ENCODE data around the gene ACKR3.

The ACKR3 gene

DNA sequence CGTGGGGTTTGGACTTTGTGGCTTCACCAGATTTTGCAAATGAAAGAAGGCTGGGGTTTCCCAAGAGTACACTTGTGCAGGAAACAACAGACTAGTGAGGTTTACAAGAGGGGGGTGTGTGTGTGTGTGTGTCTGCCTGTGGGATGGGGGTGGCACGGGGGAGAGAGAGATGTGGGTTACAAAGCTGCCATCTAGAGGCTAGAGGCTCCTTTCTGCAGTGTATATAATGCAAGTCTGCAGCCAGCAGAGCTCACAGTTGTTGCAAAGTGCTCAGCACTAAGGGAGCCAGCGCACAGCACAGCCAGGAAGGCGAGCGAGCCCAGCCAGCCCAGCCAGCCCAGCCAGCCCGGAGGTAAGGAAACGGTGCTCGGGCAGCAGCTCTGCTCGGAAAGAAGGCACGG is at the start of gene ACKR3:
ACKR3 (plus strand) TSS at position 253 of the 401 bp plus-strand sequence. CDS start 10,641 bp downstream, outside the sequence.
- peak; percentile 30 for DNase-seq

DNA sequence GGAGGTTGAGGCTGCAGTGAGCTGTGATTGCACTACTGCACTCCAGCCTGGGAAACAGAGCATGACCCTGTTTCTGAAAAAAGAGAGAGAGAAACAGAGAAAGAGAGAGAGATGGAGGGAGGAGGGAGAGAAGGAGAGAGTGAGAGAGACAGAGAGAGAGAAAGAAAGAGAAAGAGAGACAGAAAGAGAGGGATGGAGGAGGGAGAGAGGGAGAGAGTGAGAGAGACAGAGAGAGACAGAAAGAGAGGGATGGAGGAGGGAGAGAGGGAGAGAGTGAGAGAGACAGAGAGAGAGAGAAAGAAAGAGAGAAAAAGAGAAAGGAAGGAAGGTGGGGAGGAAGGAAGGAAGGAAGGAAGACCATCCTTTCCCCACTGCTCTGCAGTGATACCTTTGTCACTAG is 48.1 kb upstream of the ACKR3 start:
- DNase-seq = no peak

DNA sequence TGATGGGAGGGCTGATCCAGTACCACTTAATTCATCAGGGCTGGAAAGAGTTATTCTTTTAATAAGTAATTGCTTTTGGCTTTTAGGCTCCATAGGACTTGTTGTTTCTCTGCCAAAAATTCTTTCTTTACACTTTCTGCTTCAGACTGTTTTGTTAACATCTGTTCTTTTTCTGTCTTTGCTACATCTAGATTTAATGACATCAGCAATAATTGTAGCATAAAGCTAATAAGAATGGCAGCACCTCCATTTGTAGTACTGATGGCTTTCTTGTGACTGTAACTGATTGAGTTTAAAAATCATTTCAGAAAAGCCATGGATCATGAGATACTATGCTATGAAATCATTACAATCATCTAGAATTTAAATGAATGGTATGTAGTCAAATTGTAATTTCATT is 46.4 kb upstream of the ACKR3 start:
- DNase-seq = no peak

DNA sequence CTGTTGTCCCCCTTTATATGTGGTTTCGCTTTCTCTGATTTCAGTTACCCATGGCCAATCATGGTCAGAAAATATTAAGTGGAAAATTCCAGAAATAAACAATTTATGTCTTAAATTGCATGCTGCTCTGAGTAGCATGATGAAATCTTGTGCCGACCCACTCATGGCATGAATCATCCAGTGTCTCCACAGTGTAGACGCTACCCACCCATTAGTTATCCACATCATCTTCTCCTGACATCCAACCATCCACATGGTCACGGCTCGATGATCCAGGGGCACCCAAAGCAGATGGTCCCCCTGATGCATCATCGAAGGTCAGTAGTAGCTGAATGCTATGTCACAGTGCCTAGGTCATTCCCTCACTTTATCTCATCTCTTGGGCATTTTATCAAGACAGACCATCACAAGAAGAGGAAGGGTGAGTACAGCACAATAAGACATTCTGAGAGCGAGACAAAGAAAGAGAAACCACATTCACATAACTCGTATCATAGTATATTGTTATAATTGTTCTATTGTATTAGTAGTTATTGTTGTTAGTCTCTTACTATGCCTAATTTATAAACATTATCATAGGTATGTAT is 44.1 kb upstream of the ACKR3 start:
- DNase-seq = no peak

DNA sequence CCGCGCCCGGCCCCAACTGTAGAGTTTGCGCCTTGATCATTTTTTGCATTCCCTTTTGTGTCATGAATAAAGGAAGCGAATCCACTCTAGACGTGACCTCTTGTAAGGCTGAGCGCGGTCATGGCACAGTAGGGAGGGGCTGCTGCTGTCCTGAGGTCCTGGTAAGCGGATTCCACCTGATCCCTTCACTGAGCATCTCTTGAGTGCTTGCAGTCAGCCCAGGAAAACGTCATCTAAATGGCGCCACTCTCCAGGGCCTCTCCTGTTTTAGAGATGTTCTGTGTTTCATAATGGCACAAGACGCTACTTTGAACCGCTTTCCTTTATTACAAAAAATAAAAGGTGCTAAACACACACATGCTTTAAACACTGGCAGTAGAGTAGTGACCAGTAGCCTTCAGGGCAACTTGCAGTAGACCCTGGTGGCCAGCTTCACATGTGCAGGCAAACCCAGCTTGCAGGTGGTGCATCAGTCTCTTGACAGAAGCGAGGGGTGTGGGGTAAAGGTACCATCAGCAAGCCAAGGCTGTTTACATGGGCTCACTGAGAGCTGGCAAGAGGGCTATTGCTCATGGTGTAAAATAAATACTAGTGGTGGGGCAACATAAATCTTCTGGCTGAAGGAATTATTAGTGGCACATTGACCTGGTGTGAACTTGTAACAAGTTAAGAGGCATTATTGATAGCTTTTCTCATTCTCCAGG is 43.0 kb upstream of the ACKR3 start:
- DNase-seq = no peak

DNA sequence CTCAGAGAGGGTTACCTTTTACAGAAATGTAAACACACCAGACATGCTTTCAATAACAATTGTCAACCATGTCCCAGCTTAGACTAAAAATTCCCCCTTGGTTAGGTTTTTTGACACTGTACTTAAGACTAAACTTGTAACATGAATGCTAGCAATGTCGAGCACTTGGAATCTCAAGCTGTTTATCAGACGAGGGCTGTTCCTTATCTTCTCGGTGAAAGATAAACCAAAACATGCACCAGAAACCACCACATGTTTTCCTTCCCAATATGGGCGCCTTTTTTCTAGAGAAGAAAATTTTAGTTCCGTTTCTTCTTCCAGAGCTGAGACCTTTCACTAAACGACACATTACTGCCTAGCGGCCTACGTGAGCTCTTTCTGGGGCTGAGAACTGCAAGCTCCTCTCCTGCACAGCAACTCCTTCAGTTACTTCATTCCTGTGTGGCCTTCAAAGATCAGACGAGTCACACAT is 42.4 kb upstream of the ACKR3 start:
- no peak for DNase-seq

DNA sequence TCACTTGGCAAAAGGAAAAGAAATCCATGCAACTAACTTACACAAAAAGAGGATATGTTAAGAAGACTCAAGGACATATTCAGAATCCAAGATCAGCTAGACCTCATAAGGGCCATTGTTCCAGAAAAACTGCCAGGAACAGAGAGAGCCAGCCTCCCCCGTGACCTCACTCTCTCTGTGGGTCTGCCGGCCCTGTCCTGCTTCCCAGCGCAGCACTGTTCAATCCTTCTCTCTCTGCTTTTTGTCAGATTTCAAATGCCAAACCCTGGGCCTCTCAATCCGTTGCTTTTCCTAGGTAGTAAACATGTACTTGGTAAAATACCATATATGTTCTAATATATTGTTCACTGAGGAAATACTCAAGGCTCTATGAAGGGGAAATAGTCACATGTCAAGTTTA is 40.0 kb upstream of the ACKR3 start:
- DNase-seq = no peak

DNA sequence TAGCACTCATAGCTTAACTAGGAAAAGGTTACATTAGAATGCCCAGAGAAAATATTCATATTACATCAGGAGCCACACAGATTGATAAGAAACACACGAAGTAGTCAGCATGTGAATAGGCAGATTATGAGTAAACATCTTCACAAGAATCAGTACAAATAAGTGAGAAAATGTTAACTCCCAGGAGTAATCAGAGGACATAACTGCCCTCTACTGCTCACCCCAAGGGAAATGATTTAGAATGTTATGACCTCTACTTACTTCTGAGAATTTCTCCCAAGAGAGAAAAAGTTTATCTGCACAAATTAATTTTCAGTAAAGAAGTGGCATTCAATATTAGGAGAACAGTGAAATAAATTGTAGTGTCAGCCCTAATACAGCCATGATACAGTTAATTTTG is 39.1 kb upstream of the ACKR3 start:
- no peak for DNase-seq

DNA sequence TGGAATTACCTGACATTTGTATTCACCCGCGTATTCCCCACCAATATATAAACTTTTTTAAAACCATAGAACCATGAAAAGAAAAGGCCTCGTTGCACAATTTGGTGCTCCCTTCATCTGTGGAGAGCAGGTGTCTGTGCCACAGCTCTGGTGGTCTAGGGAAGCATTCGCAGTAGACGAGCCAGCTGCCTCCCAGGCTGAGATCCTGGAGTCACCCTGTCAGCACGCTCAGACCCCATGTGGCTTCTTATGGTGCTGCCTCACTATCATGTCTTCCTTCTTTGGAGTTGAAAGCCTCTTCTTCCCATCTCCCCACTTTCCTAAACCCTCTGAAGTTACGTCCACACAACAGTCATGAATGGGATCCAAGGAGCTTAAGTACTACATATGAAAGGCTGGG is 38.4 kb upstream of the ACKR3 start:
- DNase-seq = no peak

DNA sequence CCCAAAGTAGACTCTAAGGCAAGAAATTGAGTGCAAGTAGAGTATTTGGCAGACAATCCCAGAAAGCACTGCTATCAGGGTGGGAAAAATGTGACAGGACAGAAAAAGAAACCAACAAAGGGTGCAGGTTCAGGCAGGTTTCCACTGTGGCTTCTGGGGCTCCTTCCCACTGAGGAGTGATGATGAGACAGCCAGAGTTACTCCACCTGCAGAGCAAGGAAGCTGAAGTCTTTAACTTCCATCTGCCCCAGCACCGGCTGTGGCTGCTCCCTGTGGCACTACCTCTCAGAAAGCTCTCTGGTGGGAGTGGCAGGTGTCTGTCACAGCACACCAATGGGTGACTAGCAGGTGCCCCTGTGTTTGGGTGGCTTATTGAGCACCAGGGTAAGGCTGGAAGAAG is 37.6 kb upstream of the ACKR3 start:
- no peak for DNase-seq

DNA sequence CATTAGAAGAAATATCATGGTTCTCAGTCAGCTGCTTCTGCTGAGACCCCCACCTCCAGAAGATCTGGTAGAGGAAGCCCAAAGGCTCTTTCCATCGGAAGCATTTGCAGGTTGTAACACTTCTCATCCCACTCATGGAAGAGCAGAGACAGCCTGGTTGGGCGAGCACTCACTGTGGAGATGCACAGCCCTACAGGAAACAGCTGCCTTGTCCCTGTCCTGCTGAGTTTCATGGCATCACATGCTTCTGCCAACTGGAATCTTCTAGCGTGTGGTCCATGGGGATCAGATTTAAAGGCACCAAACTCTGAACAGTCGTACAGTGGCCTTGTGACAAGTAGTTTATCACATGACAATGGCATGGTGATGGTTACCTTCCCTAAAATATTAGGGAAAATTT is 36.3 kb upstream of the ACKR3 start:
- no peak for DNase-seq

DNA sequence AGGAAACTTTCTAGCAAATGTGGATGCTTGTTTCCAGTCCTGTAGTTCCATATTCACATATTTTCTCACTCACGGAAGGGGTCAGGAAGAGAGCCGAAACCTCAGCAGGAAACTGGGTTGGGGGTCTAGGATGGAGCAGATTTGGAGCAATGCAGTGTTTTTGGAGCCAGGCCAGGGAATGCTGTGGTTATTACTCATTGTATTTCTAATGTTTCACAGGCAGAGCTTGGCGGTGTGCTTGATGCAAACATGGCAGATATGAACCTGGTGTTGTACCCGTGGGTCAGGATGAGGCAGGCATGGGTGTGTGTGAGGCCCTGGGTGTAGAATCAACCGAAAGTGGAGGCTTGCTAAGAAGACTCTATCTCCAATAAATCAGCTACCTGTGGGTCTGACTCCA is 34.6 kb upstream of the ACKR3 start:
- no peak for DNase-seq

DNA sequence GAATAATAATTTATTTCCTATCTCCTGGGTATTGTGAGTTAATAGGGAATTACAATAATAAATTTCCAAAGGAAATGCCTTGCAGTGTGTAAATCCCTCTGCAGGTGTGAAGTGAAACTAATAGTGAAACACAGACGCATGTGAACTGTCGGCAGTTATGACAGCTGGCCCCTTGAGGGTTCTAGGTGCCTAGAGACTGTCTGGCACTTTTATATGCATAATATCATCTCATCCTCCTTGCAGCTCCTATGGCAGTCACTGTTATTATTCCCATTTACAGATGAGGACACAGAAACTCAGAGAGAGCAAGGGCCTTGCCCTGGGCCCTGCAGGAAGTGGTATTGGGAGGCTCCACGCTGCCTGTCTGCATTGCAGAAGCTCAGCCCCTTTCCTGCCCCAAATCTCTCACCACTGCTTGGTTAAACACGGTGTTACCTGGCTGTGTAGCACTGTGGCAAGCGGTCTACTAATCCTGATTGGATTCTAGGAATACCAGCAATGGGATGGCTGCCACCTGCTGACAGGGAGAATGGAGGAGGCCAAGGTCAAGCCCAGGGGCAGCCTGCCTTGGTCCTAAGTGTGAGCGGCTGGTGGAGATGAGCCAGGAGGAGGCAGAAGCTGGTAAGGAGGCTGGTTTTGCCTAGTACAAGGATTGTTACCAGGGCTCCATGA is 32.8 kb upstream of the ACKR3 start:
- DNase-seq = no peak

DNA sequence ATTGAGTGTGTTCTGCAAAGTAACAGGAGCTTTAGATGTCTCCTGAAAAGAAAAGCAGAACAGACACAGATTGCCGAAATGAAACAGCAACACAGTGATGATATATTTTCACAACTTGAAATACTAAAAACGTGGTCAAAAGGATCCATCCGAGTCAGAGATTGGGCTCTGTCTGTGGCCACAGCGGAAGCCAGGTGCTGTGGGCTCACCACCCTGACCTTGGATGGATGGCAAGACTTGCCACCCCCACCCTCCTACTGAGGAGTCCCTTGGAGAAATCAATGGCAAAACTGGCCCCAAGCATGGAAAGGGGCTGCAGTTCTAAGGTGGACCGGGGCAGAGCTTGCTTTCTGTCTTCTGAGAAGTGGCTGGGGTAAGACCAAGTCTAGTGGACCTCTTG is 31.4 kb upstream of the ACKR3 start:
- DNase-seq = no peak

DNA sequence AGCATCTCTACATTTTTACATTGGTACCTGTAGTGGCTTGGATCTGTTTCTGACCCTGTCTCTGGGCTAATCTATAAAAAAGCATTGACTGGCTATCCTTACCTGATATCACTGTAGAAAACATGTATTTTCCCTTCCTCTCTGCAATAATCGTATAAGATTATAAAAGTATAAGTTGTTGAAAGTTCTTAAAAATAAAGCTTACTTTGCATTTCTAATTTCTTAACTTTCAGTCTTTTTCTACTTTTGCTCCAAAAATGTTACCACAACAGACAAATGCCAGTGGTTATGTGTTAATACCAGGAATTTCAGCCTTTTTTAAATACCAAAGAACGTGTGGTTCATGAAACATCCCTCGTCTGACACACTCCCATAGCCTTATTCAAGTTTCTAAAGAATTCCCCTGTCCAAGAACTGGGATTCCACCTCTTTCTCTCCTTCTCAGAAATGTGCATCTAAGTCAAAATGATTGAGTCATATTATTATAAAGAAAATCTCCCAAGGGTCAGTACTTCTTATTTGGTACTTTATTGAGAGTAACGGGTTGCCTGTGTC is 28.5 kb upstream of the ACKR3 start:
- DNase-seq = no peak

DNA sequence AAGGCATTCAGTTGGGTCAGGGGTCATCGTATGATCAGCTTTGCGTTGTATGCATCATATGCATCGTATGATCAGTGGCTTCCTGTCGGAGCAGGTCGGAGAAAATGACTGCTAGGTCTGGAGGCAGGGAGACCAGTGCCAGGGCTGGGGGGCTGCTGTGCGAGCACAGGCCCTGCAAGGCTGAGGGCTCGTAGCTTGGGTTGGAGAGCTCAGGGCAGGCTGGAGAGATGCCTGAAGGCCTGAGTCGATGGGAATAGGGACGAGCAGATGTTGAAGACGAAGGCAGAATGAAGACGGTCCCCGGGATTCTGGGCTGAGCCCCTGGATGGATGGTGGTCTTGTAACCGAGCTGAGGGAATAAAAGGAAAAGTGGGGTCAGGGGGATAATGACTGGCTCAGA is 25.3 kb upstream of the ACKR3 start:
- DNase-seq = no peak

DNA sequence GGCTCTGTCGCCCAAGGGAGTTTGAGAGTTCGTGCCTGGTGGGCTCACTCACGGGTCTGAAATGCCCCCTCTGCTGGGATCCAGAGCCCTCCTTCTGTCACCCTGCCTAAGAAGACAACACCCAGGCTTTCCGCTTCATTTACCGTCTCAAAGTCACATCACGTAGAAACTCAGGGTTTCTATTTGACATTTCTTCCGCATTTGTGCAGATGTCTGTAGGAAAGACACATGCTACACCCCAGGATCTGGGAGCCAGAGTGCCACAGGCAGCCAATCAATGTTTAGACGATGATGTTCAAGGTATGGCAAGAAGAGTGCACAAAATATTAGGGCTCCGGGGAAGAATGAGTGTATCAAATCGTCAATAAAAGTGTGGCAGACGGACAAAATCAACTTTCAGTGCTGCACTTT is 24.4 kb upstream of the ACKR3 start:
- no peak for DNase-seq

DNA sequence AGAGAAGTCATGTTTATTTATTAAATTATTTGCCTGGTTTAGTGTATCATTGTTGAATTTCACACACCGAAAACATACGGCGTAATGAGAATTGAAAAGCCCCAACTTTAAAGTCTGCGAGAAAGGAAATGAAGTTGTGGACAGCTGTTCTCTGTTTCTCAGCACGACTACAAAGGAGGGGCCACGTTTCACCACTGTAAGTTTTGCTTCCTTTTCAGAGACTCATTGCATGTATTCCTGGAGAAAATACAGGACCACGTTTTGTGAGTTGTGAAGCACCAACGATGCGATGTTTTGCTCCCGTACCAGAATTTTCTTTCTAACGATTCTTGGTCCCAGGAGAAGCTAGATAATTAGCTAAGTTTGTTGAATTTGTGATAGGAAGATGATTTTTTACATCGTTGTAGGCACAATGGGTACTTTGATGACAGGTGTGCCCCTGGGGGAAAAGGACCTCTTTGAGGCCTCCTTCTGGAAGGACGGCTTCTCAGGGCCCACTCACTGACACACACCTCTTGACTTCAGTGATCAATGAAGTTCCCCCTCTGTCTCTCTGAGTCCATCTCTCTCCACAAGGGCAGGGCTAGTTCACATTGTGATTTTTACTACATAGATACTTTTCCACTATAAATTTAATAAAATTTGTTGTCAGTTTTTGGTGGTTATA is 23.7 kb upstream of the ACKR3 start:
- DNase-seq = no peak

DNA sequence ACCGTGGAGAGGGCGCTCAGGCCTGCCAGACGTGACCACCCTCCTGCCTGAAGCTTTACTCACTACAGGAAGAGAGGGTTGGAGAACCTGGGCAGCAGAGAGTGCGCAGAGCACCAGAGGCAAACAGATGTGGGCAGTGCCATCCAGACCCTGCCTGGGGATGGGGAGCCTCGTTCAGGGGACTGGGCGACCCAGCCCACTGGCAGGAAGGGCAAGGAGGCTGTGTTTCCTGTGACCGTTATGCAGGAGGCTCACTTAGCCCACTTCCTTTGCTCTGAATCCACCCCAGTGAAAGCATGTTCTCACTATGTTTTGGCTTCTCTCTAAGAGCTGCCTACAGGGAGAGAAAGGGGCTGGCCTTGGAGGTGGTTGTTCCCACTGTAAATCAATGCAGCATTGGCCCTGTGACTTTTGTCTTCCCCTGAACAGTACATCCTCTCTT is 23.0 kb upstream of the ACKR3 start:
- DNase-seq = no peak

DNA sequence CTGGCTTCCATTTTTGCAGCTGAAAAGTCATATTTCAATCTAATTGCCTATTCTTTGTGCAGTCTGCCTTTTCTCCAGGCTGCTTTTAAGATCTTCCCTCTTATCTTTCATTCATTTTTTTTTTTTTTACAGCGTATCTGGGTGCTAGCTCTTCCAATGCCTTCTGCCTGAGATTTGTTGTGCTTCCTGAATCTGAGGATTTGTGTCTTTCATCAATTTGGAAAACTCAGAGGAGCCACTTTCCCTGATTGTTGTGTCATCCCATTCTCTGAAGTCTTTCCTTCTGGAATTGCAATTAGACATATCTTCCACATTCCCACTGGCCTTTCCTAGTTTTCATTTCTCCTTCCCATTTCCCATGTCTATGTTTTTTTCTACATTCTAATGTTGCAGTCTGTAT is 21.9 kb upstream of the ACKR3 start:
- no peak for DNase-seq

DNA sequence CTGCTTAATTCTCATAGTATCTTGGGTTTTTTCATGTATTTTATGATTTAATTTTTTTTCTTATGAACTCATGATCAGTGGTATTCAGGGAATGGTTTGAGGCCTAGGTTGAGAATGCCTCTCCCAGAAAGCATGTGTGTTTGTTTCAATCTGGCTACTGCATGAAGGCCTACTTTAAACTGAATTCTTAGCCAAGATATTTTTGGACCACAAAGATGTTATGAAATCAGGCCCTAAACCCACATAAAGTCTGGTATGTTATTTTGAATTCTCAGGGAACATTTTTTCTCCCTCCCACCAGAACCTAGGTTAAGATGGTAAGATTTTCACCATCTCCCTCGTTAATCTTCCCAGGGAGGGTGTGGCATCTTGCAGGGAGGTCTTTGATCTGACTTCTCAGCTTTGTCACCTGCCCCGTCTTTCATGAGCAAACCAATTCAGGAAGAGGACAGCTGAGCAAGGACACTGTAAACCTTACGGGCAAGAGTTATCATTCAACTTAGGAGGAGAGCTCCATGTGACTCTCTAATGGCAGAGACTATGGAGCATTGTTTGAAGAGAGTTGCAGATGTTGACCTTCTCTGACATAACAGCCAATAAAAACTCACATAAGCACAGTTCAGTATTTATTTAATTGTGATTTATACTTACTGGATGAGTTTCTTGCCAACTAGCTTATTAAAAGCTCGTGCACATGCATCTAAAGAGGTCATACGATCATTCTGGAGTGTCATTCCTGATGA is 21.3 kb upstream of the ACKR3 start:
- DNase-seq = no peak

DNA sequence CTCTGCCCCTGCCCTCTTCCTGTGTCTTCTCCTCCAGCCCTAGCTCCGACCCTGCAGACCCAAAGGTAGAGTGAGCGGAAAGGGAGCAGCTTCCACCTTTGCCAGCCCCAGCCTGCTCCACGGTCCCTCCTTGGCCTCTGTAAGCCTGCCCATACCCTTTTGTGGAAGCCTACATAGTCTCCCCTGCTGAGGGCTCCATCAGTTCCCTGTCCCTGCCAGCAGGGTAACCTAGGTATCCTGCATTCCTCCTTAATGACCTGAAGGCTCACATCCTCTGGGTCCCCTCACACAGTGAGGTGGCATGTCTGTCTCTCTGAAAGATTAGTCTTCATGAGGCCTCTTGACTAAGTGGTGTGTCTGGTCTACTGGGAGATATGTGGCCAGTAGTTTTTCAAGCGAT is 20.5 kb upstream of the ACKR3 start:
- no peak for DNase-seq

DNA sequence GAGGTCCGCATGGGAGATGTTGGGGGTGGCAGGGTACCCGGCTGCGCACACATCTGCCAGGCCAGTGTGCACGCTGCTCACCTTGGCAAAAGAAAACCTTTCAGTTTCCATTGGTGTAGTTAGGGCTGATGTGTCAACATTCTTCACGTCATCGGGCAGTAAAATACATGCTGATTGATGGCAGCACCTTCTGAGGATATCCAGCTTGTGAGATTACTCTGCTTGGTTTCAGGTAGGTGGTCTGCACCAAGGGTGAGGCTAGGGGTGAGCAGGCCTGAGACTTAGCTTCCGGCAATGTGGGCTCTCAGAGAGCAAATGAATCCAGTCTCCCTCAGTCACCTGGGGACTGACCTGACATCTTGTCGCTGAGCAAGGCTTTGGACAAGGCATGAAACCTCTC is 19.3 kb upstream of the ACKR3 start:
- DNase-seq = no peak
